Measurements from ENCODE around the gene C6orf136. TPM values are rescaled to one million over a fixed set of nuclear protein-coding genes. Genes with fewer than 3 reads are reported as not detected.

Gene C6orf136
- total RNA-seq, 1 donor from 2014 or later = 13.4 TPM

DNA sequence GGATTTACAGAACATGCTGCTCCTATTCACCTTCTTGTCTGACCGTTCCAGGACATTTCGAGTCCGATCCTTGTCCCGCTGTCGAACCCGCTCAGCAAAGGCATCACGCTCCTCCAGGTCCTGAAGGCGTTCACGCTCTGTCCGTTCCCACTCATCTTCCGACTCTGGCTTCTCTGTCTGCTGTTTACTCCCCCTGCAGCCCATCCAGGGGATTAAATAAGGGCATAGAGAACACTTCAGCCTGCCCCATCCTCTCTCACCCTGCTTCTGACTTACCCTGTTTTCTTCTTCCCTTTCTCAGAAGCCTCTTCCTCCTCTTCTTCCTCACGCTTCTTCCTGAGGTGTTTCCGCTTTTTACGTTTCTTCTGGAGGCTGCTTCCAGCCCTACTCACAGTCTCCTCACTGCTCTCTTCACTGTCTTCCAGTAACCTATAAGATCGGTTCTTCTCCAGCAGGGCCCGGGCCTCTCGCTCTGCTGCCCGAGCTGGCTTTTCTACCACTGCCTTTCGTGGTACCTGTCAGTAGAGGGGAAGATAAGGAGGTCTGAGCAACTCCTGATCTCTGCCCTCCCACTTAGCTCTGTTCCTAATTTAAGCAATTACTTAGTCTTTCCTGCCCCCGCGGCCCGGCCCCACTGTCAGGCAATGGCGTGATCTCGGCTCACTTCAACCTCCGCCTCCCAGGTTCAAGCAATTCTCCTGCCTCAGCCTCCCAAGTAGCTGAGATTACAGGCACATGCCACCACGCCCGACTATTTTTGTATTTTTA is 24.0 kb downstream of the C6orf136 start:
- H3K27me3 Mint-ChIP-seq (ENCODE audit: low read depth) = no peaks in the 10 kb centered on the region
- peaks cover 24% of the 10 kb centered on the region for H3K4me1 Mint-ChIP-seq (ENCODE audit: low read depth)
- H3K9me3 Mint-ChIP-seq (ENCODE audit: low read depth) = no peaks in the 10 kb centered on the region
- H3K4me3 Mint-ChIP-seq (ENCODE audit: unreplicated experiment) = peak overlapping the region; percentile 66
- peaks cover 18% of the 10 kb centered on the region for H3K36me3 Mint-ChIP-seq (ENCODE audit: low read depth)
- TF ChIP-seq, protein P1, sequence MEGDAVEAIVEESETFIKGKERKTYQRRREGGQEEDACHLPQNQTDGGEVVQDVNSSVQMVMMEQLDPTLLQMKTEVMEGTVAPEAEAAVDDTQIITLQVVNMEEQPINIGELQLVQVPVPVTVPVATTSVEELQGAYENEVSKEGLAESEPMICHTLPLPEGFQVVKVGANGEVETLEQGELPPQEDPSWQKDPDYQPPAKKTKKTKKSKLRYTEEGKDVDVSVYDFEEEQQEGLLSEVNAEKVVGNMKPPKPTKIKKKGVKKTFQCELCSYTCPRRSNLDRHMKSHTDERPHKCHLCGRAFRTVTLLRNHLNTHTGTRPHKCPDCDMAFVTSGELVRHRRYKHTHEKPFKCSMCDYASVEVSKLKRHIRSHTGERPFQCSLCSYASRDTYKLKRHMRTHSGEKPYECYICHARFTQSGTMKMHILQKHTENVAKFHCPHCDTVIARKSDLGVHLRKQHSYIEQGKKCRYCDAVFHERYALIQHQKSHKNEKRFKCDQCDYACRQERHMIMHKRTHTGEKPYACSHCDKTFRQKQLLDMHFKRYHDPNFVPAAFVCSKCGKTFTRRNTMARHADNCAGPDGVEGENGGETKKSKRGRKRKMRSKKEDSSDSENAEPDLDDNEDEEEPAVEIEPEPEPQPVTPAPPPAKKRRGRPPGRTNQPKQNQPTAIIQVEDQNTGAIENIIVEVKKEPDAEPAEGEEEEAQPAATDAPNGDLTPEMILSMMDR (IDR thresholded peaks at IDR 0.05) = peak; percentile 46
- DNase-seq (ENCODE audit: low spot score) = no peak
- peak overlapping the region; percentile 55 for H3K27ac Mint-ChIP-seq (ENCODE audit: unreplicated experiment)

DNA sequence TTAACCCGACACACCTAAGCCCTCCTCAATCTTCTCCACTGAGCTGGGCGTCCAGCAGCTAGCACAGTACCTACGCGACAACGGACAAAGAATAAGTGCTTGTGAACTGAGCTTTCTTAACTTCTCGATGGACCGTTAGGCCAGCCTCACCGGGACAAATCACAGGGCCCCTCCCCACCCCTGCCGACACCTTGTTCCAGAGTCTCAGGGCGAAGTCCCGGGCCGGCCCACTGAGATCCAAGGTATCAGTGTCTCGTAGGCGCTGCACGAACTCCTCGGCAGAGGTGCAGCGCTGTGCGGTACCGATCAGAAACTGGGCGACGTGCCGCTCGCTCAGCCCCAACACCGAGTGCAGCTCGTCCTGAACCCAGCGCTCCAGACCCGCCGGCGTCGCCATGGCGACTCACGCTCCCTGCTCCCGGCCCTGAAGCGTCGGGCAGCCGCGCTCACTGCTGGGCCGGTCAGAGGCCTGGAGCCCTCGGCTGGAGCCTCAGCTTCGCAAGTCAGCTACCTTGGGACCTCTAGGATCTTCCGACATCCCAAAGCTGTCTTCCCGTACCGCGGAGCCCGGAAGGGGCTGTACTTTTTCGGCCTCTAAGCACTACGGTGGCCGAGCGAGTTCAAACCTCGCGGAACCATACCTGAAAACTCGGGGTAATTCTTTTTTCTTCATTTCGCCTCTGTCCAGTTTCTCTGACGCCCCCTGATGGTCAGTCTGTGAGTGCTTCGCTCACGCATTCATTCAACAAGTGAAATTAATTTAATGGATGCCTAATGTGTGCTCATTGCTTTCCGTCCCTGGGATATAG is 25.7 kb downstream of the C6orf136 start, which contains the start of gene DHX16:
DHX16 (minus strand) TSS at position 562 of the 809 bp plus-strand sequence; CDS start at position 397, 165 bp downstream.
- no peak for DNase-seq (ENCODE audit: low spot score)
- Mint-ChIP-seq H3K36me3 (ENCODE audit: low read depth) (peaks cover 28% of the 10 kb centered on the region), H3K27me3 (ENCODE audit: low read depth) (no peaks in the 10 kb centered on the region), H3K27ac (ENCODE audit: unreplicated experiment) (peak within 1 kb of the TSS; percentile 89), H3K4me3 (ENCODE audit: unreplicated experiment) (peak within 1 kb of the TSS; percentile 89), H3K4me1 (ENCODE audit: low read depth) (peaks cover 30% of the 10 kb centered on the region), H3K9me3 (ENCODE audit: low read depth) (no peaks in the 10 kb centered on the region)
- TF ChIP-seq, protein P1 (IDR thresholded peaks at IDR 0.05) = peak; percentile 90

DNA sequence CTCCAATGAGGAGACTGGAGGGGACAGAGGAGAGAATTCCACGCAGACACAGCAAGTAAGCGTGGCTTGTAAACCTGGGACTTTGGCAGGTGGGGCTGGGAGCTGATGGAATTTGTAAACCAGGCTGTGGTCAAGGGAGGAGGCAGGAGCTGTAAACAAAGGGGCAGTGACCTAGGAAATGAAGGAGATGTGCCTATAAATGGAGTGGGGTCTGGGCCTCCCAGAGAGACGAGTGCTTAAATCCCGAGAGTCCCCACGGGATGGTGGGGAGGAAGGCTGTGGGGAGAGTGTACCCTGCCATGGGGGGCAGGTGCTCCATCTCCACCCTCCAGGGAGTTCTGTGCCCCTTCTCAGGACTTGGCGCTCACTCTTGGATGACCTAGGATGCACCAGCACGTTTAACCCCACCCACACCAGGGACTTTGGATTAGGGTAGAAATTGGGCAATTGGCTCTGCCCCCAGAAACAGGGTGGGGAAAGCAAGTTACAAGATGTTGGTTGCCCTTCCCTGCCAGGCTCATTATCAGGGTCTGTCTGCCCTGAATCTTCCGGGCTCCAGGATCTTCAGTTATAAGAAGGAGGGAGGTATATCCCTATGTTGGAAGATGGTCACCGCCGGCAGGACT is 29.8 kb downstream of the C6orf136 start:
- H3K4me1 Mint-ChIP-seq (ENCODE audit: low read depth) = peaks cover 50% of the 10 kb centered on the region

DNA sequence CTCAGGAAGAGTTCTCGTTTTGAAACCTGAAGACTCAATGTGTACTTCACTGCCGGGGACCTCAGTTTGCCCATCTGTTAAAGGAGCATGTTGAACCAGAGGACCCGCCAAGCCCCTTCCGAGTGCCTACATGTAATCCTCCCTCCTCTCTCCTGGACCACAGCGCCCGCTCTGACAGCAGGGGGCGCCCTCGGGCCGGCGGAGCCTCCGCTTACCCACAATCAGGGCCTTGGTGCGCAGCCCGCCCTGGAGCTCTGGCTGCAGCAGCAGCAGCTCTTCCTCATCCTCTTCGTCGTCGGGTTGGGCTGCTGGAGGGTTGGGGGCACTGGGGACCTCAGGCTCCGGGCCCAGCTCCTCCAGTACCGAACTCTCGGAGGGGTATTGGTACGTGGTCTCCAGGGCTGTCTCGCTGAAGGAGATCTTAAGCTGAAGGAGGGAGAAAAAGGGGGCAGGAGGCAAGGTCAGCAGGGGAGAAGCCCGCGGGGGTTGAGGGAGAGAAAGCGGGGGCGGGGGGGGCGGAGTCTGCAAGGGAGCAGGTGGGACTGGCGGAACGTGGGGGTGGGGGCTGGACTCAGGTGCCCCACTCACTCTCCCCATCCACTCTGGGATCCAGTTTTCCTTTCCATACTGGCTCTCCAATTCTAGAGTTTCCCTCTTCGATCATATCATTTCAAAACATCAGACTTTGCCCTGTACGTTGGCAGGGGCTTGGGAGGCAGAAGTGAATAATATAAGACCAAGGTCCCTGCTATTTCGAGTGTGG is 32.2 kb downstream of the C6orf136 start:
- Mint-ChIP-seq H3K4me3 (ENCODE audit: unreplicated experiment) (peak overlapping the region; percentile 99), H3K27me3 (ENCODE audit: low read depth) (no peaks in the 10 kb centered on the region), H3K36me3 (ENCODE audit: low read depth) (peaks cover 31% of the 10 kb centered on the region), H3K9me3 (ENCODE audit: low read depth) (no peaks in the 10 kb centered on the region), H3K4me1 (ENCODE audit: low read depth) (peaks cover 53% of the 10 kb centered on the region), H3K27ac (ENCODE audit: unreplicated experiment) (peak overlapping the region; percentile 71)
- no peak for DNase-seq (ENCODE audit: low spot score)
- TF ChIP-seq, protein P1 (IDR thresholded peaks at IDR 0.05) = peak; percentile 93

More for the DNA sequence above, 29.8 kb downstream of the C6orf136 start:
- Mint-ChIP-seq H3K27me3 (ENCODE audit: low read depth) (no peaks in the 10 kb centered on the region), H3K27ac (ENCODE audit: unreplicated experiment) (no peak overlapping the region), H3K36me3 (ENCODE audit: low read depth) (peaks cover 19% of the 10 kb centered on the region), H3K9me3 (ENCODE audit: low read depth) (no peaks in the 10 kb centered on the region), H3K4me3 (ENCODE audit: unreplicated experiment) (no peak overlapping the region)
- no peak for DNase-seq (ENCODE audit: low spot score)
- TF ChIP-seq, protein P1 (IDR thresholded peaks at IDR 0.05) = no peak

Measured in chondrocyte (in vitro differentiated cells).